Measurements from ENCODE around the gene NUBPL.

DNA sequence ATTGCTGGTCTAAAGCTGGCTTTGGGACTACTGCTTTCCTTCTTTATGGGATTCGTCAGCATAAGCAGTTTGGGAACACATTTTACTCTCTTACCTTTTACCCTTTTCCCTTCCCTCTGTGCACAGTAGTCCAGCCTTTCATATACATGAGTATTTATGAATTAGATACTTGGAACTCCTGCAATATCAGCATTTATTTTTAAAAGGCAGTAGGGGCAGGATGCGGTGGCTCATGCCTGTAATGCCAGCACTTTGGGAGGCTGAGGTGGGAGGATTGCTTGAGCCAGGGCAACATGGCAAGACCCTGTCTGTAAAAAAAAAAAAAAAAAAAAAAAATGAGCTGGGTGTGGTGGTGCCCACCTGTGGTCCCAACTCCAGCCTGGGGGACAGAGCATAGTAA, 3.0 kb downstream of the NUBPL start:
- TF ChIP-seq, protein P1, sequence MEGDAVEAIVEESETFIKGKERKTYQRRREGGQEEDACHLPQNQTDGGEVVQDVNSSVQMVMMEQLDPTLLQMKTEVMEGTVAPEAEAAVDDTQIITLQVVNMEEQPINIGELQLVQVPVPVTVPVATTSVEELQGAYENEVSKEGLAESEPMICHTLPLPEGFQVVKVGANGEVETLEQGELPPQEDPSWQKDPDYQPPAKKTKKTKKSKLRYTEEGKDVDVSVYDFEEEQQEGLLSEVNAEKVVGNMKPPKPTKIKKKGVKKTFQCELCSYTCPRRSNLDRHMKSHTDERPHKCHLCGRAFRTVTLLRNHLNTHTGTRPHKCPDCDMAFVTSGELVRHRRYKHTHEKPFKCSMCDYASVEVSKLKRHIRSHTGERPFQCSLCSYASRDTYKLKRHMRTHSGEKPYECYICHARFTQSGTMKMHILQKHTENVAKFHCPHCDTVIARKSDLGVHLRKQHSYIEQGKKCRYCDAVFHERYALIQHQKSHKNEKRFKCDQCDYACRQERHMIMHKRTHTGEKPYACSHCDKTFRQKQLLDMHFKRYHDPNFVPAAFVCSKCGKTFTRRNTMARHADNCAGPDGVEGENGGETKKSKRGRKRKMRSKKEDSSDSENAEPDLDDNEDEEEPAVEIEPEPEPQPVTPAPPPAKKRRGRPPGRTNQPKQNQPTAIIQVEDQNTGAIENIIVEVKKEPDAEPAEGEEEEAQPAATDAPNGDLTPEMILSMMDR (IDR thresholded peaks at IDR 0.05; ENCODE audit: low read depth, low read length): no peak
- TF ChIP-seq POLR2A (IDR thresholded peaks at IDR 0.05; ENCODE audit: extremely low read depth, insufficient read length): no peak
